Cardiac fibroblast (primary cell): Measurements from ENCODE around the gene NUMB.

Experiments used
- DNase-seq, 2 donors: peaks; one replicate each; pipeline versions ENCODE4 v3.0.0 to v3.0.0-alpha.2; 2010; ENCODE audit warnings: low read depth in 2 of 2
- H3K4me3 ChIP-seq, 2 donors: replicated peaks in 1 of 2; 1 replicate in 1 of 2; 2 replicates in 1 of 2; pipeline ENCODE4 v1.5.1; 2011; ENCODE audit warnings: low read depth in 2 of 2, low read length in 2 of 2, mild to moderate bottlenecking in 2 of 2, moderate library complexity in 1 of 2
- CTCF ChIP-seq: IDR thresholded peaks from one replicate; pipeline ENCODE4 v1.5.1; 2011; ENCODE audit warnings: low read depth, mild to moderate bottlenecking, low read length, inconsistent platforms

The NUMB gene

GRCh38 chr14:73492043-73492552 lies 33.8 kb upstream of the NUMB start:
- peak overlapping the region; percentile 62 to 72 for H3K4me3 ChIP-seq
- no peak for DNase-seq
- no peak for TF ChIP-seq CTCF

GRCh38 chr14:73491256-73492042 lies 33.1 kb upstream of the NUMB start:
- no peak for TF ChIP-seq CTCF
- peak overlapping the region; percentile 62 to 72 for H3K4me3 ChIP-seq
- DNase-seq, result peak; percentile 60 to 61

GRCh38 chr14:73489481-73490175 lies 31.3 kb upstream of the NUMB start:
- DNase-seq, result no peak
- no peak for TF ChIP-seq CTCF
- H3K4me3 ChIP-seq, result no peak overlapping the region

- no peak for DNase-seq
- no peak for TF ChIP-seq CTCF
- no peak overlapping the region for H3K4me3 ChIP-seq
Measured at GRCh38 chr14:73478684-73479083, 20.3 kb upstream of the NUMB start.

- TF ChIP-seq CTCF, result no peak
- H3K4me3 ChIP-seq, result no peak overlapping the region
- peak; percentile 78 to 83 for DNase-seq
Measured at GRCh38 chr14:73477618-73478266, 19.4 kb upstream of the NUMB start.

GRCh38 chr14:73476451-73476931 lies 18.1 kb upstream of the NUMB start:
- H3K4me3 ChIP-seq, result no peak overlapping the region
- TF ChIP-seq CTCF, result no peak
- DNase-seq, result peak in 1 of 2 donors; percentile 29
